Neural progenitor cell (in vitro differentiated cells): ENCODE data around the gene PLEKHG2.

Experiments used
- CTCF ChIP-seq: fragments of 200-600 bp; sonication (generic); IDR thresholded peaks from 2 replicates; pipeline ENCODE4 v1.5.1; 2017; ENCODE audit warnings: antibody characterized with exemption, mild to moderate bottlenecking
- EZH2 ChIP-seq: fragments of 200-600 bp; sonication (generic); IDR thresholded peaks from 2 replicates; pipeline ENCODE4 v1.6.1; 2017; ENCODE audit warnings: antibody characterized with exemption, mild to moderate bottlenecking, moderate library complexity
- EZH2phosphoT487 ChIP-seq: fragments of 200-600 bp; sonication (generic); IDR thresholded peaks from 2 replicates; pipeline ENCODE4 v1.6.1; 2017; ENCODE audit warnings: antibody characterized with exemption

- TF ChIP-seq CTCF (no peak), EZH2phosphoT487 (no peak), EZH2 (no peak)
Observed at GRCh38 chr19:39389631-39390414, 22.6 kb upstream of the PLEKHG2 start.
